Measurements from ENCODE around the gene ZNF699. TPM values are rescaled to one million over a fixed set of nuclear protein-coding genes. Genes with fewer than 3 reads are reported as not detected.
"Not testable (repeated sequence)": the region's sequence is repeated elsewhere in the genome, so short reads cannot be mapped to it uniquely, and the experiment has no call there.

The ZNF699 gene
- total and polyA plus RNA-seq, 4 experiments from 2014 or later = 10.9 to 22.1 (median 16.0) TPM

GRCh38 chr19:9296336-9296735 lies 13.3 kb downstream of the ZNF699 start:
- Histone ChIP-seq H3K27ac (ENCODE audit: low read depth, low read length) (no peak overlapping the region), H3K27me3 (ENCODE audit: insufficient read depth, low read length) (no peaks in the 10 kb centered on the region), H3K4me1 (ENCODE audit: insufficient read depth, low read length) (no peaks in the 10 kb centered on the region), H3K4me3 (ENCODE audit: low read length in 2 of 2) (peak overlapping the region in 1 of 2 donors; percentile 3), H3K36me3 (ENCODE audit: insufficient read depth, low read length) (peaks cover 36% of the 10 kb centered on the region), H3K9me3 (ENCODE audit: control insufficient read depth in 1 of 2, low read length in 2 of 2) (peaks cover 23 to 63% of the 10 kb centered on the region in 2 donors)
- ChIA-PET CTCF (ENCODE audit: partially characterized antibody) (no interaction called here), POLR2A (ENCODE audit: partially characterized antibody) (no interaction called here)
- peaks cover 0 to 96% (median 90%) of the 10 kb centered on the region in 8 donors for H3K9me3 Mint-ChIP-seq
- H3K4me1 Mint-ChIP-seq = no peaks in the 10 kb centered on the region
- peaks cover 75 to 85% of the 10 kb centered on the region in 2 donors for H3K36me3 Mint-ChIP-seq
- DNase-seq = no peak
- H3K27me3 Mint-ChIP-seq = no peaks in the 10 kb centered on the region
- intact Hi-C loops (cut with micrococcal nuclease) = no loop called here
- H3K27ac Mint-ChIP-seq = no peak overlapping the region
- H3K4me3 Mint-ChIP-seq = no peak overlapping the region

DNA sequence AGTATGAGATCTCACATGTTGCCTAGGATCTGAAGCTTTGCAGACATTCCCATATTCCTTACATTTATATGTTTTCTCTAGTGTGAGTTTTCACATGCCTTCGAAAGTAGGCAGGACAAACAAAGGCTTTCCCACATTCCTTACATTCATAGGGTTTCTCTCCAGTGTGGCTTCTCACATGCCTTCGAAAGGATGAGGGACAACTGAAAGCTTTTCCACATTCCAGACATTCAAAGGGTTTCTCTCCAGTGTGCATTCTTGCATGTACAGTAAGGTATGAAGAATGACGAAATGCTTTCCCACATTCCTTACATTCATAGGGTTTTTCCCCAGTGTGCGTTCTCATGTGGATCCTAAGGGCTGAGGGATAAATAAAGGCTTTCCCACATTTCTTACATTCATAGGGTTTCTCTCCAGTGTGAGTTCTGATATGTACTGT lies 14.2 kb downstream of the ZNF699 start:
- H3K4me1 Mint-ChIP-seq = no peaks in the 10 kb centered on the region
- H3K4me3 ChIP-seq (ENCODE audit: low read length in 2 of 2) = no peak overlapping the region
- peaks cover 27% of the 10 kb centered on the region for H3K36me3 ChIP-seq (ENCODE audit: insufficient read depth, low read length)
- H3K27me3 Mint-ChIP-seq = no peaks in the 10 kb centered on the region
- H3K27ac ChIP-seq (ENCODE audit: low read depth, low read length) = no peak overlapping the region
- H3K27ac Mint-ChIP-seq = no peak overlapping the region
- H3K9me3 ChIP-seq (ENCODE audit: control insufficient read depth in 1 of 2, low read length in 2 of 2) = peaks cover 23 to 56% of the 10 kb centered on the region in 2 donors
- H3K27me3 ChIP-seq (ENCODE audit: insufficient read depth, low read length) = no peaks in the 10 kb centered on the region
- H3K36me3 Mint-ChIP-seq = peaks cover 72 to 81% of the 10 kb centered on the region in 2 donors
- no peaks in the 10 kb centered on the region for H3K4me1 ChIP-seq (ENCODE audit: insufficient read depth, low read length)
- CTCF ChIA-PET (ENCODE audit: partially characterized antibody) = no interaction called here
- intact Hi-C loops (cut with micrococcal nuclease) = no loop called here
- POLR2A ChIA-PET (ENCODE audit: partially characterized antibody) = no interaction called here
- H3K9me3 Mint-ChIP-seq = peaks cover 0 to 96% (median 87%) of the 10 kb centered on the region in 8 donors
- H3K4me3 Mint-ChIP-seq = no peak overlapping the region
- no peak for DNase-seq

DNA sequence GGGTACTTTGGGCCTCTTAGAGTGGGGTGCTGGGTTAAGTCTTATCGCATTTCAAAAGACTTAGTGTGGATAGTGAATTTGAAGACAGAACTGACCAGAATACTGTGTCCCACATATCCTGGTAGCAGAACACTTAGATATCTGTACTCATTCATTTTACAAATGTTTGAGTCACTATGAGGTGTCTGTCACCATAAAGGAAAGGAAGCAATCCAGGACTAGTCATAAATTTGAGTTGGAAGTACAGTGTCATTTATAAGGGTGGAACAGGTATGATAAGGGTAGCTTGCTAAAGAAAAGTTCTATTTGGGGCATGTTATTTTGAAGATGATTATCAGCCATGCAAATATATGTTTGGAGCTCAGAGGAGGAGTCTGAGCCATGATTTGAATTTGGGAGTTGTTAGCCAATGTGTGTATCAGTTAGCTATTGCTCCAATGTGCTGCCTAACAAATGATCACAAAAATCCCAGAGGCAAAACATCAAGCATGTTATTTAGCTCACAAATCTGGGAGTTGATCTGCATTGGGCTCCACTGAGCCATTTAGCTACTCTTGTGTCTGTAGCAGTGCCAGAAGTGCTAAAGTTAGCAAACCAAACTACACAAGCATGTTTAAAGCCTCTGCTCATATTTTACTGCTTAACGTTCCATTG lies 20.3 kb downstream of the ZNF699 start:
- H3K27me3 ChIP-seq (ENCODE audit: insufficient read depth, low read length) = no peaks in the 10 kb centered on the region
- ChIA-PET CTCF (ENCODE audit: partially characterized antibody) (no interaction called here), POLR2A (ENCODE audit: partially characterized antibody) (no interaction called here)
- Mint-ChIP-seq H3K9me3 (peaks cover 0 to 81% (median 70%) of the 10 kb centered on the region in 8 donors), H3K36me3 (peaks cover 48 to 49% of the 10 kb centered on the region in 2 donors), H3K4me3 (no peak overlapping the region), H3K27me3 (no peaks in the 10 kb centered on the region), H3K27ac (no peak overlapping the region), H3K4me1 (no peaks in the 10 kb centered on the region)
- no peak for DNase-seq
- H3K4me1 ChIP-seq (ENCODE audit: insufficient read depth, low read length) = no peaks in the 10 kb centered on the region
- no peak overlapping the region for H3K4me3 ChIP-seq (ENCODE audit: low read length in 2 of 2)
- no peak overlapping the region for H3K27ac ChIP-seq (ENCODE audit: low read depth, low read length)
- intact Hi-C loops (cut with micrococcal nuclease) = no loop called here
- H3K9me3 ChIP-seq (ENCODE audit: control insufficient read depth in 1 of 2, low read length in 2 of 2) = peaks cover 6 to 35% of the 10 kb centered on the region in 2 donors
- no peaks in the 10 kb centered on the region for H3K36me3 ChIP-seq (ENCODE audit: insufficient read depth, low read length)

DNA sequence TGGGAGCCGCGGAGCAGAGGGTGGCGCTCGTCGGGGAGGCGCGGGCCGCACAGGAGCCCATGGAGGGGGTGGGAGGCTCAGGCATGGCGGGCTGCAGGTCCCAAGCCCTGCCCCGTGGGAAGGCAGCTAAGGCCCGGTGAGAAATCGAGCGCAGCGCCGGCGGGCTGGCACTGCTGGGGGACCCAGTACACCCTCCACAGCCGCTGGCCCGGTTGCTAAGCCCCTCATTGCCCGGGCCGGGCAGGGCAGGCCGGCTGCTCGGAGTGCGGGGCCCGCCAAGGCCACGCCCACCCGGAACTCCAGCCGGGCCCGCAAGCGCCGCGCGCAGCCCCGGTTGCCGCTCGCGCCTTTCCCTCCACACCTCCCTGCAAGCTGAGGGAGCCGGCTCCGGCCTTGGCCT lies 26.2 kb downstream of the ZNF699 start:
- H3K9me3 ChIP-seq (ENCODE audit: control insufficient read depth in 1 of 2, low read length in 2 of 2); CTCF ChIA-PET (ENCODE audit: partially characterized antibody); H3K36me3 ChIP-seq (ENCODE audit: insufficient read depth, low read length); H3K4me3 ChIP-seq (ENCODE audit: low read length in 2 of 2); intact Hi-C loops (cut with micrococcal nuclease); H3K27ac ChIP-seq (ENCODE audit: low read depth, low read length); H3K27me3 ChIP-seq (ENCODE audit: insufficient read depth, low read length); H3K4me1 ChIP-seq (ENCODE audit: insufficient read depth, low read length); H3K27ac Mint-ChIP-seq; H3K4me1 Mint-ChIP-seq: not testable (repeated sequence)
- peak in 3 of 5 donors; percentile 6 to 28 (median 12) for DNase-seq
- Mint-ChIP-seq H3K4me3 (peak overlapping the region in 4 of 8 donors; percentile 34 to 65 (median 60)), H3K36me3 (peaks cover 9 to 26% of the 10 kb centered on the region in 2 donors), H3K9me3 (peaks cover 9 to 75% (median 55%) of the 10 kb centered on the region in 8 donors), H3K27me3 (peaks cover 0 to 12% of the 10 kb centered on the region in 2 donors)
- POLR2A ChIA-PET (ENCODE audit: partially characterized antibody) = interaction anchor here (1.1 kb wide), 1 partner anchor 26 kb away, joined by 3 read pairs; the partner anchor contains the start of gene ZNF699

DNA sequence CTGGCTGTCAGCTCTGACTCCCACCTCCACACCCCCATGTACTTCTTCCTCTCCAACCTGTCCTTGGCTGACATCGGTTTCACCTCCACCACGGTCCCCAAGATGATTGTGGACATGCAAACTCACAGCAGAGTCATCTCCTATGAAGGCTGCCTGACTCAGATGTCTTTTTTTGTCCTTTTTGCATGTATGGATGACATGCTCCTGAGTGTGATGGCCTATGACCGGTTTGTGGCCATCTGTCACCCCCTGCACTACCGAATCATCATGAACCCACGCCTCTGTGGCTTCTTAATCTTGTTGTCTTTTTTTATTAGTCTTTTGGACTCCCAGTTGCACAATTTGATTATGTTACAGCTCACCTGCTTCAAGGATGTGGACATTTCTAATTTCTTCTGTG lies 58.4 kb downstream of the ZNF699 start:
- intact Hi-C loops (cut with micrococcal nuclease) = no loop called here
- no peaks in the 10 kb centered on the region for H3K36me3 Mint-ChIP-seq
- H3K4me3 Mint-ChIP-seq = no peak overlapping the region
- no peaks in the 10 kb centered on the region for H3K4me1 Mint-ChIP-seq
- ChIA-PET POLR2A (ENCODE audit: partially characterized antibody) (interaction anchor here (0.6 kb wide), 1 partner anchor 13 kb away, joined by 3 read pairs; no protein-coding TSS in a partner anchor), CTCF (ENCODE audit: partially characterized antibody) (no interaction called here)
- peaks cover 7 to 8% of the 10 kb centered on the region in 2 donors for H3K27me3 Mint-ChIP-seq
- no peaks in the 10 kb centered on the region for H3K27me3 ChIP-seq (ENCODE audit: insufficient read depth, low read length)
- H3K36me3 ChIP-seq (ENCODE audit: insufficient read depth, low read length) = no peaks in the 10 kb centered on the region
- no peak overlapping the region for H3K4me3 ChIP-seq (ENCODE audit: low read length in 2 of 2)
- no peak overlapping the region for H3K27ac Mint-ChIP-seq
- H3K9me3 ChIP-seq (ENCODE audit: control insufficient read depth in 1 of 2, low read length in 2 of 2) = no peaks in the 10 kb centered on the region
- H3K9me3 Mint-ChIP-seq = peaks cover 0 to 14% (median 7%) of the 10 kb centered on the region in 8 donors
- DNase-seq = no peak
- H3K27ac ChIP-seq (ENCODE audit: low read depth, low read length) = no peak overlapping the region
- no peaks in the 10 kb centered on the region for H3K4me1 ChIP-seq (ENCODE audit: insufficient read depth, low read length)

- Mint-ChIP-seq H3K36me3 (no peaks in the 10 kb centered on the region), H3K4me1 (no peaks in the 10 kb centered on the region), H3K27me3 (peaks cover 7 to 8% of the 10 kb centered on the region in 2 donors), H3K4me3 (no peak within 1 kb of the TSS), H3K27ac (no peak within 1 kb of the TSS), H3K9me3 (peaks cover 0 to 14% (median 6%) of the 10 kb centered on the region in 8 donors)
- no peak within 1 kb of the TSS for H3K4me3 ChIP-seq (ENCODE audit: low read length in 2 of 2)
- H3K27me3 ChIP-seq (ENCODE audit: insufficient read depth, low read length) = no peaks in the 10 kb centered on the region
- intact Hi-C loops (cut with micrococcal nuclease) = no loop called here
- no peaks in the 10 kb centered on the region for H3K9me3 ChIP-seq (ENCODE audit: control insufficient read depth in 1 of 2, low read length in 2 of 2)
- ChIA-PET CTCF (ENCODE audit: partially characterized antibody) (no interaction called here), POLR2A (ENCODE audit: partially characterized antibody) (no interaction called here)
- no peaks in the 10 kb centered on the region for H3K36me3 ChIP-seq (ENCODE audit: insufficient read depth, low read length)
- H3K27ac ChIP-seq (ENCODE audit: low read depth, low read length) = no peak within 1 kb of the TSS
- H3K4me1 ChIP-seq (ENCODE audit: insufficient read depth, low read length) = no peaks in the 10 kb centered on the region
- DNase-seq = no peak
Measured at GRCh38 chr19:9250630-9251029, 59.0 kb downstream of the ZNF699 start, which contains the start of gene OR7E24. OR7E24 (plus strand) TSS chr19:9250930; CDS start chr19:9251044, 114 bp downstream.
